Muscle of leg (tissue), 11 donors: ENCODE measurements around the gene PCDHGB5. TPM values are rescaled to one million over a fixed set of nuclear protein-coding genes. Genes with fewer than 3 reads are reported as not detected.
A peak's percentile ranks its signal among the peaks of the same experiment; 100 is the strongest.
"Not testable (repeated sequence)": the region's sequence is repeated elsewhere in the genome, so short reads cannot be mapped to it uniquely, and the experiment has no call there.

Source experiments
- DNase-seq: peaks from one replicate; pipeline ENCODE4 v3.0.0; 2013
- H3K27ac ChIP-seq: one replicate; pipeline ENCODE4 v1.5.1; 2013; ENCODE audit warnings: mild to moderate bottlenecking, low read length, control low read depth
- H3K27me3 ChIP-seq: one replicate; pipeline ENCODE4 v1.6.1; 2013; ENCODE audit warnings: low read length; ENCODE audit not compliant: control insufficient read depth, insufficient read depth
- H3K36me3 ChIP-seq: one replicate; pipeline ENCODE4 v1.6.1; 2013; ENCODE audit warnings: low read length; ENCODE audit not compliant: control insufficient read depth, insufficient read depth
- H3K4me1 ChIP-seq: one replicate; pipeline ENCODE4 v1.6.1; 2013; ENCODE audit warnings: low read length; ENCODE audit not compliant: control insufficient read depth, insufficient read depth
- H3K4me3 ChIP-seq: one replicate; pipeline ENCODE4 v1.5.1; 2013; ENCODE audit warnings: low read length, control low read depth
- H3K9me3 ChIP-seq: replicated peaks from 2 replicates; pipeline ENCODE4 v1.6.1; 2013; ENCODE audit warnings: low read depth, low read length; ENCODE audit not compliant: control insufficient read depth
- WGBS: methylation state at CpG from one replicate; pipeline ENCODE4 v1.1.5; 2013; ENCODE audit warnings: missing lambda C conversion rate; ENCODE audit not compliant: insufficient coverage; 5-methylcytosine and 5-hydroxymethylcytosine counted together
- polyA plus RNA-seq, 8 donors: library from polyadenylated mRNA; unstranded; fragments of 120-200 nt; gene quantifications; one replicate each; pipeline versions ENCODE4 v1.2.1 to v1.2.3, GENCODE V29; 2013; ENCODE audit warnings: inconsistent platforms in 1 of 8, low replicate concordance in 1 of 8; ENCODE audit not compliant: insufficient read length in 8 of 8, insufficient read depth in 1 of 8
- total RNA-seq: library from RNA; stranded (reverse); fragments of 120-200 nt; gene quantifications from one replicate; pipeline ENCODE4 v1.2.4, GENCODE V29; 2013

PCDHGB5 gene
- total and polyA plus RNA-seq, 9 donors, result 3.0 to 6.3 (median 4.5) TPM

- no peak for DNase-seq
- Histone ChIP-seq H3K4me3 (no peak overlapping the region), H3K9me3 (peaks cover 77% of the 10 kb centered on the region), H3K27me3 (peaks cover 16% of the 10 kb centered on the region), H3K36me3 (no peaks in the 10 kb centered on the region), H3K4me1 (no peaks in the 10 kb centered on the region), H3K27ac (no peak overlapping the region)
- WGBS, result 59% methylated on average over 11 of the region's 21 CpGs
Measured at GRCh38 chr5:141393267-141393666, 4.5 kb upstream of the PCDHGB5 start.

- peaks cover 21% of the 10 kb centered on the region for H3K27me3 ChIP-seq
- not testable (repeated sequence) for H3K4me3 ChIP-seq
Measured at GRCh38 chr5:141394401-141395187, 3.2 kb upstream of the PCDHGB5 start.

GRCh38 chr5:141398608-141399007, 861 bp downstream of the PCDHGB5 start:
- Histone ChIP-seq H3K4me3 (no peak overlapping the region), H3K27me3 (peaks cover 17% of the 10 kb centered on the region), H3K9me3 (peaks cover 75% of the 10 kb centered on the region), H3K27ac (no peak overlapping the region), H3K36me3 (no peaks in the 10 kb centered on the region), H3K4me1 (no peaks in the 10 kb centered on the region)
- DNase-seq, result no peak
- WGBS, result 24% methylated on average over 13 of the region's 15 CpGs

More at GRCh38 chr5:141394401-141395187, 3.2 kb upstream of the PCDHGB5 start:
- DNase-seq, H3K36me3 ChIP-seq, H3K4me1 ChIP-seq, H3K27ac ChIP-seq: not testable (repeated sequence)
- 42% methylated on average over 25 of the region's 53 CpGs for WGBS
- H3K9me3 ChIP-seq, result peaks cover 76% of the 10 kb centered on the region

- Histone ChIP-seq H3K4me1 (no peaks in the 10 kb centered on the region), H3K27ac (no peak overlapping the region), H3K27me3 (peaks cover 17% of the 10 kb centered on the region), H3K36me3 (no peaks in the 10 kb centered on the region), H3K9me3 (peaks cover 76% of the 10 kb centered on the region), H3K4me3 (no peak overlapping the region)
- no peak for DNase-seq
- 26% methylated on average over 61 of the region's 61 CpGs for WGBS
Measured at GRCh38 chr5:141399555-141400258, 2.0 kb downstream of the PCDHGB5 start.

GRCh38 chr5:141402553-141403243, 5.0 kb downstream of the PCDHGB5 start, which contains the start of gene PCDHGA9:
Gene PCDHGA9, plus strand, starts transcription at chr5:141402778. Its CDS starts 175 bp downstream, at chr5:141402953.
- peak; percentile 28 for DNase-seq
- WGBS, result 12% methylated on average over 21 of the region's 27 CpGs
- Histone ChIP-seq H3K36me3 (no peaks in the 10 kb centered on the region), H3K27me3 (peaks cover 21% of the 10 kb centered on the region), H3K4me3 (peak within 1 kb of the TSS; percentile 31), H3K4me1 (no peaks in the 10 kb centered on the region), H3K27ac (no peak within 1 kb of the TSS), H3K9me3 (peaks cover 85% of the 10 kb centered on the region)

- 26% methylated on average over 20 of the region's 22 CpGs for WGBS
- DNase-seq, result no peak
- peaks cover 24% of the 10 kb centered on the region for H3K27me3 ChIP-seq
Measured at GRCh38 chr5:141403387-141403786, 5.6 kb downstream of the PCDHGB5 start.

GRCh38 chr5:141407790-141408505, 10.2 kb downstream of the PCDHGB5 start, which contains the start of gene PCDHGB6:
Gene PCDHGB6, plus strand, starts transcription at chr5:141408021. Its CDS starts 182 bp downstream, at chr5:141408203.
- H3K9me3 ChIP-seq, result peaks cover 86% of the 10 kb centered on the region
- H3K36me3 ChIP-seq, H3K27ac ChIP-seq, H3K4me1 ChIP-seq: not testable (repeated sequence)
- peak; percentile 45 for DNase-seq
- WGBS, result 10% methylated on average over 19 of the region's 51 CpGs
- peaks cover 21% of the 10 kb centered on the region for H3K27me3 ChIP-seq
- H3K4me3 ChIP-seq, result peak within 1 kb of the TSS; percentile 27

More at GRCh38 chr5:141403387-141403786, 5.6 kb downstream of the PCDHGB5 start:
- Histone ChIP-seq H3K36me3 (no peaks in the 10 kb centered on the region), H3K9me3 (peaks cover 89% of the 10 kb centered on the region), H3K4me3 (no peak overlapping the region), H3K27ac (no peak overlapping the region), H3K4me1 (no peaks in the 10 kb centered on the region)

GRCh38 chr5:141409598-141410306, 12.0 kb downstream of the PCDHGB5 start:
- H3K36me3 ChIP-seq, result no peaks in the 10 kb centered on the region
- no peak overlapping the region for H3K27ac ChIP-seq
- no peak for DNase-seq
- no peak overlapping the region for H3K4me3 ChIP-seq
- no peaks in the 10 kb centered on the region for H3K4me1 ChIP-seq
- H3K27me3 ChIP-seq, result peaks cover 27% of the 10 kb centered on the region
- peaks cover 87% of the 10 kb centered on the region for H3K9me3 ChIP-seq
- 16% methylated on average over 64 of the region's 64 CpGs for WGBS

- 46% methylated on average over 3 of the region's 3 CpGs for WGBS
- DNase-seq, result no peak
- H3K4me1 ChIP-seq, result no peaks in the 10 kb centered on the region
- H3K9me3 ChIP-seq, result peaks cover 82% of the 10 kb centered on the region
- no peak overlapping the region for H3K27ac ChIP-seq
- peaks cover 24% of the 10 kb centered on the region for H3K27me3 ChIP-seq
- H3K36me3 ChIP-seq, result no peaks in the 10 kb centered on the region
- H3K4me3 ChIP-seq, result no peak overlapping the region
Measured at GRCh38 chr5:141411575-141411974, 13.8 kb downstream of the PCDHGB5 start.
